Natural killer cell (primary cell): ENCODE results near the gene COL27A1. TPM values are rescaled to one million over a fixed set of nuclear protein-coding genes. Genes with fewer than 3 reads are reported as not detected.

Experiments used
- ATAC-seq, 3 donors: fragments of 150-1000 bp in 2 of 3; fragments of 200-7000 bp in 1 of 3; cut with Tn5 transposase; 1 replicate in 1 of 3; 2 replicates in 2 of 3; pipeline ENCODE4 v1.10.0; 2021; ENCODE audit warnings: mild to moderate bottlenecking in 2 of 3, moderate library complexity in 2 of 3
- DNase-seq, 2 donors: peaks; one replicate each; pipeline versions ENCODE4 v3.0.0 to v3.0.0-alpha.2; 2013 to 2021; ENCODE audit warnings: mixed read lengths in 1 of 2
- H3K27ac ChIP-seq: one replicate; pipeline ENCODE4 v1.5.1; 2013; ENCODE audit warnings: mild to moderate bottlenecking, low read length
- H3K27me3 ChIP-seq: one replicate; pipeline ENCODE4 v1.6.1; 2013; ENCODE audit warnings: low read length; ENCODE audit not compliant: control insufficient read depth, insufficient read depth
- H3K36me3 ChIP-seq: one replicate; pipeline ENCODE4 v1.6.1; 2013; ENCODE audit warnings: low read length; ENCODE audit not compliant: control insufficient read depth, insufficient read depth
- H3K4me1 ChIP-seq: one replicate; pipeline ENCODE4 v1.6.1; 2013; ENCODE audit warnings: low read length; ENCODE audit not compliant: control insufficient read depth, insufficient read depth
- H3K4me3 ChIP-seq: one replicate; pipeline ENCODE4 v1.5.1; 2013; ENCODE audit warnings: low read length
- H3K9me3 ChIP-seq: one replicate; pipeline ENCODE4 v1.6.1; 2013; ENCODE audit warnings: low read length; ENCODE audit not compliant: control insufficient read depth, insufficient read depth
- H3K27ac Mint-ChIP-seq, 2 donors: one replicate each; pipeline ENCODE4 v1.8.0; 2022; ENCODE audit warnings: mild to moderate bottlenecking in 2 of 2, mixed read lengths in 2 of 2, moderate library complexity in 1 of 2
- H3K27me3 Mint-ChIP-seq, 2 donors: one replicate each; pipeline ENCODE4 v1.8.0; 2022; ENCODE audit warnings: low read depth in 2 of 2, mixed read lengths in 2 of 2
- H3K36me3 Mint-ChIP-seq: one replicate; pipeline ENCODE4 v1.8.0; 2022; ENCODE audit warnings: mixed read lengths
- H3K4me1 Mint-ChIP-seq, 2 donors: one replicate each; pipeline ENCODE4 v1.8.0; 2022; ENCODE audit warnings: mixed read lengths in 2 of 2
- H3K4me3 Mint-ChIP-seq: one replicate; pipeline ENCODE4 v1.8.0; 2022; ENCODE audit warnings: mild to moderate bottlenecking, moderate library complexity, mixed read lengths
- H3K9me3 Mint-ChIP-seq, 2 donors: one replicate each; pipeline ENCODE4 v1.8.0; 2022; ENCODE audit warnings: mixed read lengths in 2 of 2
- CTCF ChIP-seq: fragments of 200-600 bp; IDR thresholded peaks from one replicate; pipeline ENCODE4 v1.8.0; 2022; ENCODE audit warnings: antibody characterized with exemption
- WGBS: methylation state at CpG from one replicate; pipeline ENCODE4 v1.1.7; 2013; ENCODE audit warnings: missing lambda C conversion rate; ENCODE audit not compliant: insufficient coverage; 5-methylcytosine and 5-hydroxymethylcytosine counted together
- intact Hi-C: fragments of 100-400 bp; cut with micrococcal nuclease; formaldehyde crosslinking; loops from one replicate; pipeline ENCODE4 v1.14.2; 2022
- total RNA-seq, 4 donors: library from RNA; stranded (reverse); fragments of 120-200 nt in 1 of 4; gene quantifications; one replicate each; pipeline versions ENCODE4 v1.2.3 to v1.2.4, GENCODE V29; 2013 to 2022

Gene COL27A1
- total RNA-seq, 3 donors from 2014 or later (not counting 1 experiment from before 2014, with no cell fraction given), result not detected

GRCh38 chr9:114279693-114280092 is 124.4 kb downstream of the COL27A1 start:
- ATAC-seq (no peak), DNase-seq (no peak)
- Mint-ChIP-seq H3K27ac (no peak overlapping the region), H3K36me3 (no peaks in the 10 kb centered on the region), H3K9me3 (peaks cover 3 to 6% of the 10 kb centered on the region in 2 donors), H3K4me3 (no peak overlapping the region), H3K4me1 (peaks cover 0 to 9% of the 10 kb centered on the region in 2 donors), H3K27me3 (no peaks in the 10 kb centered on the region)
- Histone ChIP-seq H3K9me3 (no peaks in the 10 kb centered on the region), H3K36me3 (no peaks in the 10 kb centered on the region), H3K27ac (no peak overlapping the region), H3K27me3 (no peaks in the 10 kb centered on the region), H3K4me1 (no peaks in the 10 kb centered on the region), H3K4me3 (no peak overlapping the region)
- 80% methylated on average over 2 of the region's 3 CpGs for WGBS
- TF ChIP-seq CTCF, result no peak
- intact Hi-C loops, result no loop called here

GRCh38 chr9:114280636-114281472 is 125.5 kb downstream of the COL27A1 start:
- Mint-ChIP-seq H3K27ac (no peak overlapping the region), H3K4me1 (peaks cover 0 to 9% of the 10 kb centered on the region in 2 donors), H3K27me3 (no peaks in the 10 kb centered on the region), H3K4me3 (no peak overlapping the region), H3K36me3 (no peaks in the 10 kb centered on the region), H3K9me3 (peaks cover 3 to 6% of the 10 kb centered on the region in 2 donors)
- H3K9me3 ChIP-seq, result no peaks in the 10 kb centered on the region
- H3K27me3 ChIP-seq, result no peaks in the 10 kb centered on the region
- intact Hi-C loops, result no loop called here
- no peak for TF ChIP-seq CTCF
- H3K27ac ChIP-seq, result no peak overlapping the region
- no peak overlapping the region for H3K4me3 ChIP-seq
- 89% methylated on average over 8 of the region's 8 CpGs for WGBS
- DNase-seq, result no peak
- H3K4me1 ChIP-seq, result no peaks in the 10 kb centered on the region
- no peaks in the 10 kb centered on the region for H3K36me3 ChIP-seq
- ATAC-seq, result no peak

- intact Hi-C loops, result no loop called here
- Histone ChIP-seq H3K9me3 (no peaks in the 10 kb centered on the region), H3K27me3 (no peaks in the 10 kb centered on the region), H3K4me1 (no peaks in the 10 kb centered on the region), H3K36me3 (no peaks in the 10 kb centered on the region), H3K27ac (no peak overlapping the region), H3K4me3 (no peak overlapping the region)
- Mint-ChIP-seq H3K27me3 (no peaks in the 10 kb centered on the region), H3K9me3 (peaks cover 3 to 6% of the 10 kb centered on the region in 2 donors), H3K36me3 (no peaks in the 10 kb centered on the region), H3K27ac (no peak overlapping the region), H3K4me1 (peaks cover 0 to 9% of the 10 kb centered on the region in 2 donors), H3K4me3 (no peak overlapping the region)
- ATAC-seq, result no peak
- DNase-seq, result no peak
- no peak for TF ChIP-seq CTCF
- WGBS, result 86% methylated on average over 12 of the region's 12 CpGs
Observed at GRCh38 chr9:114281473-114282103, 126.3 kb downstream of the COL27A1 start.
